OCI-LY7 (cell line): Measurements from ENCODE around the gene NAA80. TPM values are rescaled to one million over a fixed set of nuclear protein-coding genes. Genes with fewer than 3 reads are reported as not detected.

ENCODE experiments used
- BruUV-seq: library from RNA; stranded (reverse); fragments of 400-500 nt; replicated peaks from 2 replicates; lab custom pipeline; 2021; lab: Mats Ljungman, UMichigan
- CTCF ChIA-PET: fragments of 300-600 bp; sonication (Branson Sonifier 250); formaldehyde crosslinking; loops from one replicate; lab custom pipeline; 2022; ENCODE audit warnings: antibody characterized with exemption; ENCODE audit not compliant: unreplicated experiment; lab: Charles Lee
- POLR2A ChIA-PET: fragments of 300-600 bp; sonication (Branson Sonifier 250); formaldehyde crosslinking; loops from one replicate; lab custom pipeline; 2022; ENCODE audit warnings: antibody characterized with exemption; lab: Charles Lee
- DNase-seq: peaks from one replicate; pipeline ENCODE4 v3.0.0-alpha.2; 2015; ENCODE audit warnings: low spot score
- H2AFZ ChIP-seq: fragments of 200-600 bp; sonication (generic), shearing (Covaris generic); 2 replicates; pipeline ENCODE4 v1.6.1; 2014; ENCODE audit warnings: mild to moderate bottlenecking, antibody characterized with exemption, low read length, moderate library complexity
- H3K27ac ChIP-seq: fragments of 200-600 bp; sonication (generic); 2 replicates; pipeline ENCODE4 v1.5.1; 2014; ENCODE audit warnings: mixed run types, low read depth, mild to moderate bottlenecking, moderate library complexity, low read length, inconsistent platforms; ENCODE audit not compliant: poor library complexity, severe bottlenecking
- H3K36me3 ChIP-seq: fragments of 200-600 bp; sonication (generic); 2 replicates; pipeline ENCODE4 v1.6.1; 2014; ENCODE audit warnings: mild to moderate bottlenecking, antibody characterized with exemption, low read length, moderate library complexity, mixed read lengths; ENCODE audit not compliant: insufficient read depth
- H3K4me1 ChIP-seq: fragments of 200-600 bp; sonication (generic); 2 replicates; pipeline ENCODE4 v1.5.1; 2014; ENCODE audit warnings: mild to moderate bottlenecking, low read length; ENCODE audit not compliant: insufficient read depth, poor library complexity, severe bottlenecking
- H3K4me2 ChIP-seq: fragments of 200-600 bp; sonication (generic); 2 replicates; pipeline ENCODE4 v1.6.1; 2014; ENCODE audit warnings: mild to moderate bottlenecking, low read length
- H3K4me3 ChIP-seq: fragments of 200-600 bp; sonication (generic); 2 replicates; pipeline ENCODE4 v1.5.1; 2014; ENCODE audit warnings: mild to moderate bottlenecking, low read depth, low read length; ENCODE audit not compliant: poor library complexity, severe bottlenecking
- H3K79me2 ChIP-seq: fragments of 200-600 bp; sonication (generic); 2 replicates; pipeline ENCODE4 v1.6.1; 2016; ENCODE audit warnings: low read depth, mild to moderate bottlenecking, low read length, moderate library complexity, mixed read lengths; ENCODE audit not compliant: insufficient read depth
- H3K9me2 ChIP-seq: fragments of 200-600 bp; sonication (generic); 2 replicates; pipeline ENCODE4 v1.6.1; 2016; ENCODE audit warnings: mild to moderate bottlenecking, low read length, mixed read lengths; ENCODE audit not compliant: insufficient read depth
- H3K9me3 ChIP-seq: fragments of 200-600 bp; sonication (generic); 2 replicates; pipeline ENCODE4 v1.6.1; 2014; ENCODE audit warnings: mild to moderate bottlenecking, mixed run types, low read length, mixed read lengths
- H4K20me1 ChIP-seq: fragments of 200-600 bp; sonication (generic); 2 replicates; pipeline ENCODE4 v1.6.1; 2014; ENCODE audit warnings: mild to moderate bottlenecking, antibody characterized with exemption, low read length, moderate library complexity, mixed read lengths; ENCODE audit not compliant: insufficient read depth
- EZH2phosphoT487 ChIP-seq: fragments of 200-600 bp; sonication (generic); IDR thresholded peaks from 2 replicates; pipeline ENCODE4 v1.6.1; 2018; ENCODE audit warnings: low read depth, borderline replicate concordance, mild to moderate bottlenecking, mixed run types, antibody characterized with exemption, low read length, moderate library complexity, mixed read lengths
- intact Hi-C: fragments of 100-400 bp; cut with micrococcal nuclease; formaldehyde crosslinking; loops from one replicate; pipeline ENCODE4 v1.10.0; 2022; ENCODE audit not compliant: unreplicated experiment
- total RNA-seq, 2 experiments: library from RNA; depleted of rRNA in 1 of 2; stranded (reverse); fragments of >200 nt in 1 of 2; shearing (Covaris generic) in 1 of 2; gene quantifications; 2 replicates each; pipeline ENCODE4 v1.2.3, GENCODE V29; 2014 to 2022
- TF ChIP-seq, protein P1 (sequence below): fragments of 200-600 bp; sonication (generic); conservative IDR thresholded peaks from 2 replicates; pipeline ENCODE4 v1.5.1; 2014; ENCODE audit warnings: mild to moderate bottlenecking, antibody characterized with exemption, low read length, moderate library complexity, mixed read lengths

Gene NAA80
- total RNA-seq, 2 experiments from 2014 or later = 18.7 to 21.7 TPM

DNA sequence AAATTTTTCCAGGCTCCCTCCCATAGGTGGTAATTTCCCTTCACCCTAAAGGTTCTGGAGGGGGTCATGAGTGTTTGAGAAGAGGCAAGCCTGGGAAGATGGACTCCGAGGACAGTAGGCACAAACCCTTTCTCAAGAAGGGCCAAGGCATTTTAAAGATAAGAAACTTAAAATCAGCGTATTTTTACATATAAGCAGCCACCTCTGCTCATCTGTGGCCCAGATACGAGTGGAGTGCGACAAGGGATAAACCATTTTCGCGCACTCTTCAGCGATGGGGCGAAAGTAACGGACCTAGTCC, 40.9 kb upstream of the NAA80 start:
- BruUV-seq = no TSS peak
- peaks cover 25% of the 10 kb centered on the region for H3K79me2 ChIP-seq
- POLR2A ChIA-PET = interaction anchor here (0.6 to 0.8 kb wide), 2 partner anchors 10 to 65 kb away, joined by 3 to 4 read pairs; partner anchors contain the start of genes CYB561D2 and NPRL2
- no peak for TF ChIP-seq EZH2phosphoT487
- TF ChIP-seq, protein P1, sequence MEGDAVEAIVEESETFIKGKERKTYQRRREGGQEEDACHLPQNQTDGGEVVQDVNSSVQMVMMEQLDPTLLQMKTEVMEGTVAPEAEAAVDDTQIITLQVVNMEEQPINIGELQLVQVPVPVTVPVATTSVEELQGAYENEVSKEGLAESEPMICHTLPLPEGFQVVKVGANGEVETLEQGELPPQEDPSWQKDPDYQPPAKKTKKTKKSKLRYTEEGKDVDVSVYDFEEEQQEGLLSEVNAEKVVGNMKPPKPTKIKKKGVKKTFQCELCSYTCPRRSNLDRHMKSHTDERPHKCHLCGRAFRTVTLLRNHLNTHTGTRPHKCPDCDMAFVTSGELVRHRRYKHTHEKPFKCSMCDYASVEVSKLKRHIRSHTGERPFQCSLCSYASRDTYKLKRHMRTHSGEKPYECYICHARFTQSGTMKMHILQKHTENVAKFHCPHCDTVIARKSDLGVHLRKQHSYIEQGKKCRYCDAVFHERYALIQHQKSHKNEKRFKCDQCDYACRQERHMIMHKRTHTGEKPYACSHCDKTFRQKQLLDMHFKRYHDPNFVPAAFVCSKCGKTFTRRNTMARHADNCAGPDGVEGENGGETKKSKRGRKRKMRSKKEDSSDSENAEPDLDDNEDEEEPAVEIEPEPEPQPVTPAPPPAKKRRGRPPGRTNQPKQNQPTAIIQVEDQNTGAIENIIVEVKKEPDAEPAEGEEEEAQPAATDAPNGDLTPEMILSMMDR = no peak
- no peaks in the 10 kb centered on the region for H3K9me3 ChIP-seq
- H3K36me3 ChIP-seq = peaks cover 14% of the 10 kb centered on the region
- H3K9me2 ChIP-seq = no peaks in the 10 kb centered on the region
- no peak overlapping the region for H3K27ac ChIP-seq
- no peaks in the 10 kb centered on the region; the same call in 1 of the 2 replicates for H4K20me1 ChIP-seq
- H2AFZ ChIP-seq = peak overlapping the region; percentile 70; the same call in 1 of the 2 replicates
- H3K4me3 ChIP-seq = peak overlapping the region; percentile 39
- H3K4me1 ChIP-seq = peaks cover 44% of the 10 kb centered on the region
- DNase-seq = no peak
- CTCF ChIA-PET = no interaction called here
- intact Hi-C loops = no loop called here
- peak overlapping the region; percentile 83; the same call in 1 of the 2 replicates for H3K4me2 ChIP-seq

DNA sequence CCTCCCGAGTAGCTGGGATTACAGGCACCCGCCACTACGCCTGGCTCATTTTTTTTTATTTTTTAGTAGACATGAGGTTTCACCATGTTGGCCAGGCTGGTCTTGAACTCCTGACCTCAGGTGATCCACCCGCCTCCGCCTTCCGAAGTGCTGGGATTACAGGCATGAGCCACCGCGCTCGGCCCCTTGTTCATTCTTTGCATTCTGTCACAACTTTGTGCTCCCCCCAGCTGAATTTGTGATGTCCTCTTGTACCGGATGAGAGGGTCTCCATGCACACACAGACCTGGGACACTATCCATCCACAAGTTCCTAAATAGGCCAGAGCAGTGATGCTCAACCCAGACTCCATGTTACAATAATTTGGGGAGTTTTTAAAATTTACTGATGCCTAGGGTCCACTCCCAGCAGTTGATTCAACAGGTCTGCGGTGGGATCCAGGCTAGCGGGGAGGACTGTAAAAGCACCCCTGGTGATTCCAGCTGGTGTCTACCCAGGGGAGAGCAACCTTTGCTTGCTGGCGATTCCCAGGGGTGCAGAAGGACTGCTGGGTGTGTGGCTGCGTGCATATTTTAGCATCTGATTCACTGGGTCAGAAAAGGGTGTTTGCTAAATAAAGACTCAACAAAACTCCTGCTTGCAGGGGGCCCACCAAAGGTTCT, 40.4 kb upstream of the NAA80 start:
- H3K4me1 ChIP-seq = peaks cover 47% of the 10 kb centered on the region
- intact Hi-C loops = loop anchor here (5.0 kb wide), 2 partner anchors 42 to 102 kb away; partner anchors contain the start of genes GNAI2, HYAL3 and NAA80
- H4K20me1 ChIP-seq = no peaks in the 10 kb centered on the region; the same call in 1 of the 2 replicates
- H3K4me3 ChIP-seq = peak overlapping the region; percentile 90
- H3K9me2 ChIP-seq = no peaks in the 10 kb centered on the region
- peak overlapping the region; percentile 83; the same call in 1 of the 2 replicates for H3K4me2 ChIP-seq
- peak overlapping the region; percentile 70; the same call in 1 of the 2 replicates for H2AFZ ChIP-seq
- ChIA-PET CTCF (no interaction called here), POLR2A (interaction anchor here (0.6 to 1.7 kb wide), 3 partner anchors 11 to 531 kb away, joined by 3 to 9 read pairs (median 3); partner anchors contain the start of genes CYB561D2 and NPRL2)
- no peaks in the 10 kb centered on the region for H3K9me3 ChIP-seq
- H3K36me3 ChIP-seq = peaks cover 17% of the 10 kb centered on the region
- DNase-seq = no peak
- TF ChIP-seq EZH2phosphoT487 = no peak
- TF ChIP-seq, protein P1 = no peak
- no peak overlapping the region for H3K27ac ChIP-seq
- BruUV-seq = no TSS peak
- peaks cover 30% of the 10 kb centered on the region for H3K79me2 ChIP-seq
